DLD1 (cell line): ENCODE results near the gene BCL11B.

Source experiments
- in situ Hi-C: cut with HindIII; loops from 2 replicates; pipeline ENCODE4 v1.10.0; 2017; ENCODE audit warnings: low sequenced_read_pairs

Gene BCL11B

GRCh38 chr14:99123208-99123870 lies 148.7 kb downstream of the BCL11B start:
- in situ Hi-C loops, result no loop called here

- in situ Hi-C loops, result no loop called here
Observed at GRCh38 chr14:99122521-99123125, 149.4 kb downstream of the BCL11B start.

- in situ Hi-C loops, result no loop called here
Observed at GRCh38 chr14:99121319-99121875, 150.6 kb downstream of the BCL11B start.

GRCh38 chr14:99120526-99121318 lies 151.3 kb downstream of the BCL11B start:
- in situ Hi-C loops, result no loop called here

GRCh38 chr14:99119554-99120525 lies 152.2 kb downstream of the BCL11B start:
- in situ Hi-C loops, result no loop called here
